SW480 (cell line): ENCODE measurements around the gene SPINK14.

Source experiments
- DNase-seq: peaks from one replicate; pipeline ENCODE4 v3.0.0-alpha.2; 2016; ENCODE audit warnings: low spot score

SPINK14 gene

GRCh38 chr5:148168246-148168645 lies at the start of gene SPINK14:
Gene SPINK14, plus strand, starts transcription at chr5:148168546. Its CDS starts 1,187 bp downstream, at chr5:148169733.
- DNase-seq, result no peak

- DNase-seq, result no peak
Measured at GRCh38 chr5:148120317-148120716, 48.0 kb upstream of the SPINK14 start.

GRCh38 chr5:148125641-148126040 lies 42.7 kb upstream of the SPINK14 start:
- peak; percentile 8 for DNase-seq

GRCh38 chr5:148135091-148136048 lies 33.0 kb upstream of the SPINK14 start:
- DNase-seq, result no peak

- DNase-seq, result no peak
Measured at GRCh38 chr5:148140846-148141245, 27.5 kb upstream of the SPINK14 start.

- DNase-seq, result no peak
Measured at GRCh38 chr5:148141645-148142044, 26.7 kb upstream of the SPINK14 start.

- no peak for DNase-seq
Measured at GRCh38 chr5:148145916-148146315, 22.4 kb upstream of the SPINK14 start.

- DNase-seq, result no peak
Measured at GRCh38 chr5:148146487-148146886, 21.9 kb upstream of the SPINK14 start.

- DNase-seq, result no peak
Measured at GRCh38 chr5:148147415-148147814, 20.9 kb upstream of the SPINK14 start.

- no peak for DNase-seq
Measured at GRCh38 chr5:148151872-148152271, 16.5 kb upstream of the SPINK14 start.

- no peak for DNase-seq
Measured at GRCh38 chr5:148152781-148153180, 15.6 kb upstream of the SPINK14 start.

GRCh38 chr5:148156609-148157008 lies 11.7 kb upstream of the SPINK14 start:
- no peak for DNase-seq

- DNase-seq, result no peak
Measured at GRCh38 chr5:148162038-148162437, 6.3 kb upstream of the SPINK14 start.

GRCh38 chr5:148163345-148163744 lies 5.0 kb upstream of the SPINK14 start:
- DNase-seq, result no peak

GRCh38 chr5:148166550-148167283 lies 1.6 kb upstream of the SPINK14 start:
- no peak for DNase-seq

GRCh38 chr5:148172377-148172776 lies 4.0 kb downstream of the SPINK14 start:
- DNase-seq, result no peak

- no peak for DNase-seq
Measured at GRCh38 chr5:148176480-148176879, 8.1 kb downstream of the SPINK14 start.

GRCh38 chr5:148177207-148177606 lies 8.9 kb downstream of the SPINK14 start:
- no peak for DNase-seq

- DNase-seq, result peak; percentile 70
Measured at GRCh38 chr5:148179234-148179824, 11.0 kb downstream of the SPINK14 start.

GRCh38 chr5:148186248-148187003 lies 18.1 kb downstream of the SPINK14 start:
- no peak for DNase-seq

GRCh38 chr5:148191010-148191409 lies 22.7 kb downstream of the SPINK14 start:
- DNase-seq, result no peak

- no peak for DNase-seq
Measured at GRCh38 chr5:148193202-148193601, 24.9 kb downstream of the SPINK14 start.
